Type B pancreatic cell (in vitro differentiated cells): ENCODE data around the gene TSSK1B. TPM values are rescaled to one million over a fixed set of nuclear protein-coding genes. Genes with fewer than 3 reads are reported as not detected.

Source experiments
- DNase-seq: peaks from one replicate; pipeline ENCODE4 v3.0.0; 2021; ENCODE audit warnings: mixed read lengths; ENCODE audit not compliant: unreplicated experiment; ENCODE audit errors: extremely low spot score
- H3K27ac Mint-ChIP-seq: 2 replicates; pipeline ENCODE4 v1.8.0; 2021; ENCODE audit warnings: mild to moderate bottlenecking, mixed read lengths
- H3K27me3 Mint-ChIP-seq: 2 replicates; pipeline ENCODE4 v1.8.0; 2021; ENCODE audit warnings: mixed read lengths
- H3K36me3 Mint-ChIP-seq: 2 replicates; pipeline ENCODE4 v1.8.0; 2021; ENCODE audit warnings: mixed read lengths
- H3K4me1 Mint-ChIP-seq: one replicate; pipeline ENCODE4 v1.8.0; 2021; ENCODE audit warnings: mixed read lengths; ENCODE audit not compliant: unreplicated experiment
- H3K4me3 Mint-ChIP-seq: 2 replicates; pipeline ENCODE4 v1.8.0; 2021; ENCODE audit warnings: mild to moderate bottlenecking, mixed read lengths
- H3K9me3 Mint-ChIP-seq: 2 replicates; pipeline ENCODE4 v1.8.0; 2021; ENCODE audit warnings: mixed read lengths
- CTCF ChIP-seq: fragments of 200-600 bp; sonication (generic); conservative IDR thresholded peaks from 2 replicates; pipeline ENCODE4 v1.5.0; 2021; ENCODE audit warnings: antibody characterized with exemption, mild to moderate bottlenecking
- total RNA-seq: library from RNA; stranded (reverse); gene quantifications from 2 replicates; pipeline ENCODE4 v1.2.1, GENCODE V29; 2021; ENCODE audit warnings: low replicate concordance

TSSK1B gene
- total RNA-seq, 1 donor from 2014 or later, result 0.24 TPM

- Mint-ChIP-seq H3K27ac (no peak overlapping the region), H3K27me3 (no peaks in the 10 kb centered on the region), H3K9me3 (no peaks in the 10 kb centered on the region), H3K4me3 (no peak overlapping the region), H3K36me3 (no peaks in the 10 kb centered on the region), H3K4me1 (peaks cover 4% of the 10 kb centered on the region)
- TF ChIP-seq CTCF, result no peak
- no peak for DNase-seq
These were observed 37.7 kb downstream of the TSSK1B start for GRCh38 chr5:113397046-113397445.

DNA sequence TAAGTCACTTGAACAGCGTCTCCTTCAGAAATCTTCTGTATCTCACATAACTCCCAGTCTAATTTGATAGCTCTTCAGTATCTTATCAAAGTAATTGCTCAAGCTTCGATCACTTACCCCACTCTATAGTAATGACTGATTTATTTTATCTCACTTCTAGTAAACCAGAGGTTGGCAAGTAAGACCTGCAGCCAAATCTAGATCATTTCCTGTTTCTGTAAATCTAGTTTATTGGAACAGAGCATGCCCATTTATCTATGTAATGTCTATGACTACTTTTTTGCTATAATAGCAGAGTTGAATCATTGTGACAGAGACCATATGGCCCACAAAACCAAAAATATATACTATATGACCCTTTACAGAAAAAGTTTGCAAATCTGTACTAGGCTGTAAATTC, 40.1 kb downstream of the TSSK1B start:
- Mint-ChIP-seq H3K36me3 (no peaks in the 10 kb centered on the region), H3K27me3 (no peaks in the 10 kb centered on the region), H3K4me3 (no peak overlapping the region), H3K9me3 (no peaks in the 10 kb centered on the region), H3K27ac (no peak overlapping the region), H3K4me1 (peaks cover 2% of the 10 kb centered on the region)
- no peak for TF ChIP-seq CTCF
- DNase-seq, result no peak

- H3K36me3 Mint-ChIP-seq, result no peaks in the 10 kb centered on the region
- TF ChIP-seq CTCF, result no peak
- H3K27me3 Mint-ChIP-seq, result no peaks in the 10 kb centered on the region
These were observed 44.6 kb downstream of the TSSK1B start for GRCh38 chr5:113390224-113390623.

GRCh38 chr5:113389116-113389515, 45.7 kb downstream of the TSSK1B start:
- no peaks in the 10 kb centered on the region for H3K36me3 Mint-ChIP-seq
- no peak for DNase-seq
- no peak overlapping the region for H3K4me3 Mint-ChIP-seq
- no peaks in the 10 kb centered on the region for H3K9me3 Mint-ChIP-seq
- no peak for TF ChIP-seq CTCF
- no peak overlapping the region for H3K27ac Mint-ChIP-seq
- H3K27me3 Mint-ChIP-seq, result no peaks in the 10 kb centered on the region
- H3K4me1 Mint-ChIP-seq, result no peaks in the 10 kb centered on the region

More at GRCh38 chr5:113390224-113390623, 44.6 kb downstream of the TSSK1B start:
- no peaks in the 10 kb centered on the region for H3K9me3 Mint-ChIP-seq
- no peaks in the 10 kb centered on the region for H3K4me1 Mint-ChIP-seq
- no peak overlapping the region for H3K4me3 Mint-ChIP-seq
- no peak for DNase-seq
- H3K27ac Mint-ChIP-seq, result no peak overlapping the region

DNA sequence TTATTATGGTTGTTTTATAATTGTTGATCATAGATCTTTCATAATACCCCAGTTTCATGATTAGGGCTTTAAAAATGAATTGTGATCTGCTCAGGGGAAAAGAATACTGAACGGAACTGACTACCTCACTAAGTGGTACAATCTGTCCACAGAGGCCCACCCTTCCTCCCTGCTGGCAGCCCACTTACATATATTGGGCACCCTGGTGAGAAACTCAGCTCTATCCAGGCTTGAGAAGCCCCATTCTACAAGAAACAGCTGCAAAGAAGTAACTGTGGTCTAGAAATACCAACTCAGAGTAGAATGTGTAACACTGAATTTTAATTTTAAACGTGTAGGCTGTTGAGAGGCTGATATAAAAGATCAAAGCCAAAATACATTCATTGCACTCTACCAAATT, 46.9 kb downstream of the TSSK1B start:
- Mint-ChIP-seq H3K4me3 (no peak overlapping the region), H3K27ac (no peak overlapping the region), H3K4me1 (no peaks in the 10 kb centered on the region), H3K9me3 (no peaks in the 10 kb centered on the region), H3K27me3 (no peaks in the 10 kb centered on the region), H3K36me3 (no peaks in the 10 kb centered on the region)
- DNase-seq, result no peak
- TF ChIP-seq CTCF, result no peak

DNA sequence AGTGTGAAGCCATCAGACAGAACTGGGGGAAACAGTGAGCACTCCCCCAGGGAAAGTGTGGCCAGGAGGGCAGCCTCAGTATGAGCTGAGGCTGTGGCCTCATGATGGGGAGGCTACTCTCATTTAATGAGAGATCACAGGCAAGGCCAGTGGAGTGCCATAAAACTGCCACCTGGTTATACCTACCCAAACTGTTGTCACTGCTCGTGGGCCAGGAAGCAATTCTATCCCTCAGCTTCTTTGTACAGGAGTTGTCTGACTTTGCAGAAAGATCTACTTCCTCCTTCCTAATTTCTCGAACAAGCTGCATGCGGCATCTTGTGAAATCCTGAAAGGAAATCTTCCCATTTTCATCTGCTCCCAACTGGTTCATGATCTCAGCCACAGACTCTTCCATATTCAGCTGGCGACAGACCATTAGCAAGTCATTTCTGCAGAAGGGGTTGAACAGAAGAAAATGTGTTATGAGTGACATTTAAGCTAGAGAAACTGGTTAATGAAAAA, 50.0 kb downstream of the TSSK1B start:
- no peaks in the 10 kb centered on the region for H3K36me3 Mint-ChIP-seq
- no peaks in the 10 kb centered on the region for H3K27me3 Mint-ChIP-seq
- TF ChIP-seq CTCF, result no peak
- no peak for DNase-seq
- H3K4me3 Mint-ChIP-seq, result no peak overlapping the region
- no peaks in the 10 kb centered on the region for H3K4me1 Mint-ChIP-seq
- H3K9me3 Mint-ChIP-seq, result no peaks in the 10 kb centered on the region
- no peak overlapping the region for H3K27ac Mint-ChIP-seq
